SKM-1 (cell line): ENCODE data around the gene MGA.
"Not testable (repeated sequence)": the region's sequence is repeated elsewhere in the genome, so short reads cannot be mapped to it uniquely, and the experiment has no call there.

ENCODE experiments used
- DNase-seq: peaks from one replicate; lab custom pipeline; 2025; ENCODE audit not compliant: unreplicated experiment; lab: John Stamatoyannopoulos, UW

Gene MGA

DNA sequence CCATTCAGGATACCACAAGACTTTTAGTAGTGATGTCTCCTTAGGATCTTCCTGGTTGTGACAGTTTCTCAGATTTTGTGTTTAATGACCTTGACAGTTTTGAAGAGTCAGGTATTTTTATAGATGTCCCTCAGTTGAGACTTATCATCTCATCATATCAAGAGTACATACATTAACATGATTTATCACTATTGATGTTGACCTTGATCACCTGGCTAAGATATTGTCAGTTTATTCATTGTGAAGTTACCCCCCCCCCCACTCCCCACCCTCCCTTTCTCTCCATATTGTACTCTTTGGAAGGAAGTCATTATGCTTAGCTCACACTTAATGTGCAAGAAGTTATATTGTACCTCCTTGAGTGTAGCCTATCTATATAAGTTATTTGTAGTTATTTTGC, 42.9 kb downstream of the MGA start:
- DNase-seq = no peak

DNA sequence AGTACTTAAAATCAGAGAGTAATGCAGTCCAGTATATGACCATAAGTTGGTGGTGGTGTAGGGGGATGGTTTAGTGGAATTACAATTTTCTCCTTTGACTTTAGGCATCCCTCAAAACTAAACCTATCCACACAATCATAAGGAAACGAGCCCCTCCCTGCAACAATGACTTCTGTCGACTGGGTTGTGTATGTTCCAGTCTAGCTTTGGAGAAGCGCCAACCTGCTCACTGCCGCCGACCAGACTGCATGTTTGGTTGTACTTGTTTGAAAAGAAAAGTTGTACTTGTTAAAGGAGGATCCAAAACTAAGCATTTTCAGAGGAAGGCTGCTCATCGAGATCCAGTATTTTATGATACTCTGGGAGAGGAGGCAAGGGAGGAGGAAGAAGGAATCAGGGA, 52.8 kb downstream of the MGA start:
- DNase-seq = no peak

DNA sequence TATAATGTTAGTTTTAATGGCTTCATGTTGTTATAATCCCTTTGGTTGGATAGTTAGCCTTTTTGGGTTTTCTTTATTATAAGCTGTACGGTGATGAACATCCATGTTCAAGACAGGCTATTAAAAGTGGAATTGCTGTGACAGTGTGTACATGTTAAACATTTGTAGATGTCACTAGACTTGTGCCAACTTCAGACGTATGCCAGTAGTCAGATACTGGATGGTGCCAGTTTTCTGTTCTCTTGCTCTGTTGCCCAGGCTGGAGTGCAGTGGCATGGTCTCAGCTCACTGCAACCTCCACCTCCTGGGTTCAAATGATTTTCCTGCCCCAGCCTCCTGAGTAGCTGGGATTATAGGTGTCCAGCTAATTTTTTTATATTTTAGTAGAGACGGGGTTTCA, 54.1 kb downstream of the MGA start:
- no peak for DNase-seq

DNA sequence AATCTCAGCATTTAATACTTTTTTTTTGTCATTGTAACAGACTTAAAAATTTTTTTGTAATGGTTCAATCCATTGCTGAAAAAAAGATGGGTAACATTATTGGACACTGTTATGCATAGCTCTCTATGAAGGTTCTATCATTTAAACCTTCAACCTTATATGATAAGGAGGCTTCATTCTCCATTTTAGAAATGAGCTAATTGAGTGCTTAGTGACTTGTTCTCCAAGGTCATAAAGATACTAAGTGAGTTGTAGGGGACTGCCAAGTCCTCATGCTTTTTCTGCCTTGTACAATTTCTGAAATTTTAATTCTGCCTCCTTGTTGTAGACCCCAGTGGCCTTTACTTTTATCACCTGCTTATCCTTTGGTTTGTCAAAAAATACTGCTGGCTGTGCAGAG, 56.7 kb downstream of the MGA start:
- DNase-seq = no peak

DNA sequence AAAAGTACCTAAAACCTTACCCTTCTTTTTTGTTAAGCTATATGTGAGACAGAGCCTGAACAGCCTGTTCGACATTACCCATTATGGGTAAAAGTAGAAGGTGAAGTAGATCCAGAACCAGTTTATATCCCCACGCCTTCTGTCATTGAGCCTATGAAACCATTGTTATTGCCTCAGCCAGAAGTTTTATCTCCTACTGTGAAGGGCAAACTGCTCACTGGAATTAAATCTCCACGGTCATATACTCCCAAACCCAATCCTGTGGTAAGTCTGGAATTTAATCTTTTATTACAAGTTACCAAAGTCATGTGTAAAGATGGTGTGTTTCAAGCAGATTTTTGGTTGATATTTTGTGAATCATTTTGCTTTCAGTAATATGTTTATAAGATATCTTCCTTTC, 66.9 kb downstream of the MGA start:
- DNase-seq = no peak

DNA sequence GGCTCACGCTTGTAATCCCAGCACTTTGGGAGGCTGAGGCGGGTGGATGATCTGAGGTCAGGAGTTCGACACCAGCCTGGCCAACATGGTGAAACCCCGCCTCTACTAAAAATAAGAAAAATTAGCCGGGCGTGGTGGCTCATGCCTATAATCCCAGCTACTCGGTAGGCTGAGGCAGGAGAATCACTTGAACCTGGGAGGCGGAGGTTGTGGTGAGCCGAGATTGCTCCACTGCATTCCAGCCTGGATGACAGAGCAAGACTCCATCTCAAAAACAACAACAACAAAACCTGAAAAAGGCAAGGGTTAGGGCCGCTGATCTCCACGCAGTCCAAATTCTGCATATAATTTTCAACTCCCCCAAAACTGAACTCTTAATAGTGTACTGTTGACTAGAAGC, 67.9 kb downstream of the MGA start:
- DNase-seq = not testable (repeated sequence)

DNA sequence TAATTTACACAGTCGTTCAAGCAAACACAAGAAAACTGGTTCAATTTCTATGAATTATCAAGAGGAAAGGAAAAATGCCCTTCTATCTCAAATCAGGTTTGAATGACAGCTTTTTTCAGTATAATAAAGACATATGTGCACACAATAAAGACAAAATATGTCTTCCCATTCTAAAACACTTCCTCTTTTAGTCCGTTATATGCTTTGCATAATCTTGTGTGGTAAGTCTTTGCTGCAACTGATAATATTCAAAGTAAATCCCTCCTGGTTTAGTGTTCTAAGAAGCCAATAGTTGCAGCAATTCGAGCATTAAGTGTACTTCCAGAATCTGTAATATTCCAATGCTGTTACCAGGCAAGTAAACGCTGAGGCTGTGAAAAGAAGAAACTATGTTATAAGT, 70.3 kb downstream of the MGA start:
- DNase-seq = peak; percentile 68

DNA sequence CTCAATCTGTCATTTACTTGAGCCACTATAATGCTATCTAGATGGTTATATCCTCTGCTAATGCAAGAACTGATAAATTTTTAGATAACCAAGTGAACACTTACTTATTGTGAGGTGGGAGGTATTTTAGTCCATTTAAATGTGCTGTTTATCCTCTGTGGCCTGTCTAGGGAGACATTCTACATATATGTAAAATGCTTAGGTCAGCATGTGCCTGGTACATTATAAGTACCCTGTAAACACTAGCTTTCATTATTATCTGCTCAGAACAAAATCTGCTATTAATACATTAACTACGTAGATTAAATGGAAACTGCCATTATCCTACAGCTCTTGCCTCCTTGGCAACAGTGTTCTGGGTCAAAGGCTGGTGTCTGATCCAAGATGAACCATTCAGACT, 72.3 kb downstream of the MGA start:
- no peak for DNase-seq

DNA sequence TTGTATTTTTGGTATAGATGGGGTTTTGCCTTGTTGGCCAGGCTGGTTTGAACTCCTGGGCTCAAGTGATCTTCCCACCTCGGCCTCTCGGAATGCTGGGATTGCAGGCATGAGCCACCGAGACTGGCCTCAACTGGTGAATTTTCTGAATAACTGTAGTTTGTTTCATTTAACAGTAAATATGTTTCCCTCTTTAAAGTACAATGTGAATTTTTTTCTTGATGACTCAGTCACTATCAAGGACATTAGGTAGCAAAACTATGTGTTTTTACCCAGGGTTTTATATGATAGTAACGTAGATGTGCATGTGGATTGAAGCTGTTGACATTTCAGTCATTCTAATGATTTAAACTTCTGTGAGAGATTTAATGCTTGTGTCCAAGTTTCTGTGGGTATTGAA, 73.9 kb downstream of the MGA start:
- no peak for DNase-seq

DNA sequence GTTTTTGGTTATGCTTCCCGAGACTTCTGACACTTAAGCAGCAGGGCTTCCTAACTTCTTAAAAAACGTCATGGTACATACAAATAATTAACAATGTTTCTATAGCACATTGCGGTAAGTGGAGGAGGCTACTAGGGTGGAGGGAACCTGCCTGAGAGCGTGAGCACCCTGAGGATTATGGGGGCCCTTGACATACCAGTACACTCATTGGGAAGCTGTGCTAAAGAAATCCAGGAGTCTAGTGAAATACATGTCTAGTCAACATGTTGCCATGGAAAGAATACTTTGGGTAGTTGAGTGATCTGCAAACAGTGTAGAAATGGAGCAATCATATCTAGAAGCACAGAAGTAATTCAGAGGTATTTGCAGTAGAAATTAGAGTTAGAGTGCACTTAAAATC, 74.8 kb downstream of the MGA start:
- no peak for DNase-seq

DNA sequence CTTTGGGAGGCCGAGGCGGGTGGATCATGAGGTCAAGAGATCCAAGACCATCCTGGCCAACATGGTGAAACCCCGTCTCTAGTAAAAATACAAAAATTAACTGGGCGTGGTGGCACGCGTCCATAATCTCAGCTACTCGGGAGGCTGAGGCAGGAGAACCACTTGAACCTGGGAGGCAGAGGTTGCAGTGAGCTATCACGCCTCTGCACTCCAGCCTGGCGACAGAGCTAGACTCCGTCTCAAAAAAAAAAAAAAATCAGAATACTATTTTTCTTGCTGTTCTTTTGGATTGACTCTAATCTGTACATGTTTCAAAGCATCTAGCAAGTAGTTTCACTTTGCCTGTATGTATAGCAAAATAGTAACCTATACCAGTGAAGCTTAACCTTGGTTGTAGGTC, 75.3 kb downstream of the MGA start:
- not testable (repeated sequence) for DNase-seq

DNA sequence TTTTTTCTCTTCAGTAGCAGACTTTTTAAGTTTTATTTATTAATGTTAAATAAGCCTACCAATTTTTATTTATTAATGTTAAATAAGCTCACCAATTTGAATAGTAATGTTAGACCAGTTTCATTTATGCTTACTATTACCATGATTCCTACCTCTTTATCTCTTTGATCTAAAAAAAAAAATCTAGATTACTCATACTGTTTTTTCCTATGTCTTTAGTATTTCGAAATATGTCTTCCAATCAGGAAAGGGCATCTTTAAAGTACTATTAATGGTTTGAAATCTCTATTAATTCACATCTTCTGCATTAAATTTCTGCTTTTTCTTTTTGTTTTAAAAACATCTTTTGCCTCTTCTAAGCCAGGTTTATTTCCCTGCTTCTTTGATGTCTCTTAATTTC, 86.6 kb downstream of the MGA start:
- DNase-seq = no peak

DNA sequence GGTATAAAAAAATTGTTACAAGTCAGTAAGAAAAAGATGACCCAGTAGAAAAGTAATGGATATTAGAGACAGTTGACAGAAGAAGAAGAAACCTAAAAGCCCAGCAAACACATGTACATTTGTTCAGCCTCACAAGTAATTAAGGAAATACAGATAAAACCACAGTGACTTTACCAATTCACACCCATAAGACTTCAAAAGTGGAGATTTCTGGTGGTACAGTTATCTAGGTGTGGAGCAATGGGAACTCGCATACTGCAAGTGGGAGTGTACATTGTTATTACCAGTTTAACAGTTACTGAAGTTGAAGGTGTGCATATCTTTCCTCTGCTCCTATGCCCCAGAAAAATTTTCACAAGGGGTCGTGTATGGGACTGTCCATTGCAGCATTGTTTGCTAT, 96.0 kb downstream of the MGA start:
- DNase-seq = no peak

DNA sequence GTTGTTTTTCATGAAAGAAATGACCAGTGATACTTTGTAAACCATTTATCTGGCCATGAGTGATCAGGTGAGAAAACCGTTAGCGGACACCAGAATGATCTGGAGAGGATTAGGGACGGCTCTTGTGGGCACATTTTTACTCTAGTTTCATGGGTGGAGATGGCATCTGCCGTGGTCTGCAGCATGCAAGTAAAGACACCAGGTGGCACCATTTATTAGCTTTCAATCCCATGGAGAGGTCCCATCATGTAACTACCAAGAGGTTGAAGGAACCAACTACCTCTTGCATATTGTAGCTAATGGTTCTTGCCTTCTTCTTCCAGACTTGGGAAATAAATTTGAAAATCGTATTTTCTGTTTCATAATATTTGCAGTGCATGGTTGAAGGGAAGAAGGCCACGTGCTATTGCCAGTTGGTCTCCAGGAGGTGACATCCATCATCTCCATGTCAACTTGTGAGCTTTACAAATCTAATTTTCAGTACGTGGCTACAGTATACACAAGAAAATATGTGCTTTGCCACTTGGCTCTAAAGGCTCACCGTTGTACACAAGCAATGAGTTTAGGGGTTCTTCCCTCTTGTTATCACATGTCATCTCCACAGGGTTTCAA, 112.6 kb downstream of the MGA start:
- DNase-seq = peak; percentile 37

DNA sequence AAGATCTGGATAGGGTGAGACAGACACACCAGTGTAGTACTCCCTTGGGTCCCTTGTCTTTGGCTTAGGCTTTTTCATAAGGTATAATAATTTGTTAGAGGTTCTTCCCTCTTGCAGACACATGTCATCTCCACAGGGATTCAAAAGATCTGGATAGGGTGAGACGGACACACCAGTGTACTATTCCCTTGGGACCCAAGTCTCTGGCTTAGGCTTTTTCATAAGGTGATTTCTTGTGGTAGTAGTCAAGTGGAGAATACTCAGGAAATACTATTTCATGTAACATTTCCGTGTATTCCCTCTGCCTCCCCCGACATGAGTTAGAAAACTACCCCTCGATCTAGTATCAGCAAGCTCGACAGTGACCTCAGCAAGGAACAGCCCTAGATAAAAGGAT, 113.1 kb downstream of the MGA start:
- DNase-seq = no peak

DNA sequence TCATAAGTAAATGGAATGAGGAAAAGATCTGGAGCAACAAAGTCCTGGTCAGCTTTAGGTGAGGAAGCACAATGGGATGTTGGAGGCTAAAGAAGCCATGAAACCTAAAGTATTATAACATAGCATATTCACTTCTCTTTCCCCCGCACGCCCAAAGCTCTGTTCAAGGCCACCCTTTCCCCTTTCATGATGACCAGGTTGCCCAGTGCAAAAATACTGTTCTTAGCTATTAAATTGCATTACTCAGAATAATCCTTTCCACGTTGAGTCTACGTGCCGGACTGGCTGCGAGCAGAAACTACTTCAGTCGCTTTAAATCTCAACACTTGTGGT, 113.5 kb downstream of the MGA start:
- no peak for DNase-seq

DNA sequence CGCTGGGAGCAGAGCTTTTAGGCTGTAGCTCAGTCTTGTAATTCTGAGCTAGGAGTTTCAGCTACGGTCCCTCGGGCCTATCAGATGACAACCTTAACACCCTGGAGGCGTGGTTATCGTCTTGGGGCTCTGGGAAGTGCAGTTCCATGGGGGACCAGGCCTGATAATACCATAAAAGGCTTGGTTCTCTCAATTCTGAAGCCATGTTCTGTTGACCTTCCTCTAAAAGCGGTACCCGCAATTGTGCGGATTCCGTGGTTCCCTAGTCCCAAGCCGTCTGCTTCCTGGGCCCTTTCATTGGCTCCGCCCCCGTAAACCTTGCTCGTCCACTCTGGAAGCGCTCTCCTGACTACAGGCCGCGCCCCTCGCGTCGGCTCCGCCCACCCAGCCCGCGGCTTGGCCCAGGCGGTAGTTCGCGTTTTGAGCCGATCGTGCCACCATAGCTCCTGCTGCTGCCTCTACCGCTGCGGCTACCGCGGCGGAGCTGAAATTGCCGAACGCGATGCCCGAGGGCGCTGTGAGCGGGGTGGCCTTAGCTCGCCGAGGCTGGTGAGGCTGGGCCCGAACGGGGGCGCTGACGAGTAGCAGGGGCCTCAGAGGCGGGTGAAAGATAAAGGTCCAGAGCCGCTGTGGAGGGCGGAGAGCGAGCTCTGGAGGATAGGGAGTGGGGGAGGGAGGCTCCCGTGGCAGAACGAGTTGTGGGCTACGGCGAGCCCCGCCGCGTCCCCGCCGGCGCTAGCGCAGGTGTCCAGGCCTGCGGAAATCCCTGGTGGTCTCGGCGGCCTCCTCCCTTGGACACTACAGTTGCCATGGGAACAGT, 114.1 kb downstream of the MGA start, which contains the start of gene MAPKBP1:
Gene MAPKBP1, plus strand, starts transcription at position 423 of the 820 bp plus-strand sequence. CDS start 792 bp downstream, outside the sequence.
- DNase-seq = peak; percentile 95

DNA sequence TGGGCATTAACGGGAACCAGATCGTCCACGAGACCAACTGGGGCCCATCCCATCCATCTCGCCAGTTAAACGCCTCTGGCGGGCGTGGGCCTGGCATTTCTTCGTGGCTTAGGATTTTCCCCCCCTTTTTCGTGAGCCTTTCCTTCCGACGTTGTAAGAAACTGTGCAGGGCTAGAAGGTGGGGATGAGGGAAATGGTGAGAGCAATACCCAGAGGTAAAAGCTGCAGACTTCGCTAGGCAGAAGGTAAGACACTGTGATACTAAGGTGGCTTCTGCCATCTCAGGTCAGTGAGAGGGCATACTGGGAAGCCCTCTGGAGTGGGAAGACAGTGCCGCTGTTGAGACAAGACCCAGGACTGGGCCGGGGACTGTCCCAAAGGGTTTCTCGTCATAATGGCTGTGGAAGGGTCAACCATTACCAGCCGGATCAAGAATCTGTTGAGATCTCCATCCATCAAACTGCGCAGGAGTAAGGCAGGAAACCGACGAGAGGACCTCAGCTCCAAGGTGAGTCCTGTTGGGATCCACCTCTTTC, 114.7 kb downstream of the MGA start:
- DNase-seq = no peak

DNA sequence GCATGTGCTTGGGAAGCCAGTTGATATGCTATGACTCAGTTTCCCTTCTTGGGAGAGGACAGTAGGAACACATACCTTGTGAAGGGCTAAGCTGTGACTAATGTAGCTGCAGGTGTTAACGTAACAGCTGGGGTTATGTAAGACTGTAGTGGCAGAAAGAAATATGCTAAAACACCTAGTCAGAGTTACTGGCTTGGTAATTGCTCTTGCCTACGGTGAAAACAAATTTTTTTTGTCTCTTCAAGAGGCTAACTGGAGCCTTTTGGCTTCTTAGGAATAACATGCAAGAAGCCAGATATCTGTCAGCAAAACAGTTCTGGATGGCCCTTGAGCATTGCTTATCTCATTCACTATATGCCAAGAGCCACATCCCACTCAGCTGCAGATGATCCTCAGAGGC, 115.4 kb downstream of the MGA start:
- DNase-seq = no peak

DNA sequence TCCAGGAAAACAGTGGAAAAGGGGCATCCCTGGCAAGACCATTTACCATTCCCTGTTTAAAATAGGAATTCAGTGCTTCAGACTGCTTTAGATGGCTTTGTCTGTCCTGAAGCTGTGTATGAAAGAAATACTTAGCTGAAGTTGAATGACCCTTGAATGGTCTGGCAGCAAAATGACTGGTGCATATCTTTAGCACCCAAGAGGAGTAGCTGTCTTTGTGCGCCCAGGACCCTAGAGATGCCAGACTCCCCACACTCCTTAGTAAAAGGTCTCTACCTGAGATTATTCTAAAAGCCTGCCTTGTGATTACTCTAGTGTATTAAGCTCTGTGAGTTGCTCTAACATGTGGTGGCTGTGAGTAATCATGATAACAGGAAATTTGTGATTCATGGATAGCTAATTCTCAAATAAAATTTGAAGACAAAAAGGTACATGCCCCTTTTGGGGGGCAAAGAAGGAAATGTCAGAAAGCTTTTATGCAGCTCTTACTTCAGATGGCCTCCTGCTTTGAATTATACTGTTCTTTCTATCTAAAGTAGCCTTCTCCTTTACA, 117.3 kb downstream of the MGA start:
- no peak for DNase-seq

DNA sequence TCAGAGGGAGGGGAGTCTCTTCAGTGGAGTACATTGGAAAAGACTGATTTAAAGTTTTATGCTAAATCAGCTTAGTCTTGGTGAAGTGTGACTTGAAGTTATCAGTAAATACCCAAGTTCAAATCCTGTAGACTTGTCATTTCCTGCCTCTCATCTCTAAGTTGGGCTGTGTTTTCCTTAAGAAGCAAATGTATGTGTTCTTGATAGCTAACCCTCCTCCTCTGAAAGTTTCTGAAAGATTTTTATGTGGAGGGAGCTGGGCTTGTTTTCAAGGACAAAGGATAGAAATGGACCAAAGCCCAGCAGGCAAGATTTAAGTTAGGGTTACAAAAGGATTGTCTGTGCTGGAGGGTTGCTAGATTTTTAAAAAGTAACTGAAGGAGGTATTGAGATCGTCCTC, 118.3 kb downstream of the MGA start:
- no peak for DNase-seq

DNA sequence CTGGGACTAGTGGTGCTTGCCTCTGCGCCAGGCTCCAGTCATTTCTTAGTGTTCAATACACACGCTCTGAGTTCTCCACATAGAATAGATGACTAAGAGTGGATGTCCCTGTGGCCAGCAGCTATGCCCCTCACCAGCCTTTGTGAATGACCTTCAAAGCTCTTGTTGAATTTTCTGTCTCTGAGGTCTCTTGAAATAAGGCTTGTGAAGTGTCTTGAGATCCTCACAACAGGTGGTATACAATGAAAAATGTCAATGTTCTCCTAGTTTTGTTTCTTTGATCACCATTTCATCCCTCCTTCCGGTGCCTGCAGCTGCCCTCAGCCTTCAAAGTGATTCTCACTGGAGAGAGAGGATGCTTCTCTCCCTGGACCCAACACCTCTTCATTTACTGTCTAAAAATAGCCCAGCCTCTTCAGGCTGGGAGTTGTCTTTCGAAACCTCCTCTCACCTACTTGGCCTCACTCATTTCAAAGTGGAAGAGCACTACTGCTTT, 119.5 kb downstream of the MGA start:
- DNase-seq = no peak
